GM13976 (cell line): ENCODE measurements around the gene EPHA10.
"Not testable (repeated sequence)": the region's sequence is repeated elsewhere in the genome, so short reads cannot be mapped to it uniquely, and the experiment has no call there.

Experiments used
- DNase-seq: peaks from one replicate; pipeline ENCODE4 v3.0.0; 2012; ENCODE audit warnings: low spot score
- CTCF ChIP-seq: IDR thresholded peaks from 2 replicates; pipeline ENCODE4 v1.5.1; 2012; ENCODE audit warnings: borderline replicate concordance, mild to moderate bottlenecking; ENCODE audit not compliant: insufficient read depth; ENCODE audit errors: extremely low read depth, missing control alignments, control extremely low read depth
- in situ Hi-C: fragments of 300-500 bp; cut with MboI; formaldehyde crosslinking; loops from one replicate; pipeline ENCODE4 v1.12.0; 2022; ENCODE audit warnings: low sequenced_read_pairs, mixed read lengths, inconsistent platforms; ENCODE audit not compliant: unreplicated experiment

Gene EPHA10

GRCh38 chr1:37748565-37748964, 16.4 kb downstream of the EPHA10 start:
- TF ChIP-seq CTCF, result no peak
- no peak for DNase-seq
- in situ Hi-C loops, result no loop called here

DNA sequence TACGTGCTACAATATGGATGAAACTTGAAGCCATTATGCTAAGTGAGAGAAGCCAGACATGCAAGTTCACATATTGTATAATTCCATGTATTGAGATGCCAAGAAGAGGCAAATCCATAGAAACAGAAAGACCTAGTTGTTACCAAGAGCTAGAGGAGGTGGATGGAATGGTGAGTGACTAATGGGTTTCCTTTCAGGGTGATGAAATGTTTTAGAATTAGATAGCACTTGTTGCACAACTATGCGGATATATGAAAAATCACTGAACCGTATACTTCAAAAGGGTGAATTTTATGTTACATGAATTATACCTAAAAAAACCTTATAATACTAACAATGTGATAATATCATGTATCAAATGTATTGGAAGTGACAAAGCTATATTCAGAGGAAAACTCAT, 18.1 kb downstream of the EPHA10 start:
- in situ Hi-C loops, result no loop called here
- DNase-seq, result no peak
- no peak for TF ChIP-seq CTCF

DNA sequence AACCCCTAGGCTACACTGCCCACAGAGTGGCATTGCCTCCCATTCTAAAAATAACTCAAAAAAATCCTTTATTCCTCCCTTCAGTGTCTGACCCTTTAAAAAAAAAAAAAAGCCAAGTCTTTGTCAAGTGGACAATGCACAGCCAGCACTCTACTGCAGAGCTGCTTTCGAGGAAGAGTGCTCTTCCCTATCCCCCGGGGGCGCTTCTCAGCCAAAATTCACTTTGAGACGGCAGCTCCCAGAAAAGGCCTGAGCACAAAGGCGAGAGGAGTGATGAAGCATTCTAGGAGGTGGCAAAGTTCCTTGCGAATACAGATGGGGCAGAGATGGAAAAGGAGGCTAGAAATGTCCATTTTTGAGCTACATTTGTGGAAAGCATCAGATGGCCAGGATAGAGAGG, 23.3 kb downstream of the EPHA10 start:
- DNase-seq, result no peak
- TF ChIP-seq CTCF, result no peak
- in situ Hi-C loops, result no loop called here

DNA sequence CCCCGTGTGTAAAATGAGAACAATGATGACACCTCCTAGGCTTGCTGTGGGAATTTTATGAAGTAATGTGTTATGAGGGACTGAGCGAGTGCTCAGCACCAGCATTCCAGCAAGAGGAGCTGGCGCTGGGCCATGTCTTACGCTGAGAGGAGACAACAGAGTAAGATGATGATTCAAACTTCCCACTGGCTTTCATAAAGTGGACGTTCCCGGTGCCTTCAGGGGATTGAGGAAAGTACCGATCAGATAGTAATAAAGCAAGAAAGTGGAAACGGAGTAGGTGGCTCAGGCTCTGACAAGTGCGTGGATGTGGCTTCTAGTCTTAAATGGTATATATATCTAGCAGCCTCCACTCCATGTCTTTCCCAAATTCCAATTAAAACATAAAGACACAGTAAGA, 23.8 kb downstream of the EPHA10 start:
- no peak for DNase-seq
- no peak for TF ChIP-seq CTCF
- in situ Hi-C loops, result no loop called here

GRCh38 chr1:37739222-37739621, 25.7 kb downstream of the EPHA10 start:
- DNase-seq, result no peak
- in situ Hi-C loops, result no loop called here
- TF ChIP-seq CTCF, result no peak

DNA sequence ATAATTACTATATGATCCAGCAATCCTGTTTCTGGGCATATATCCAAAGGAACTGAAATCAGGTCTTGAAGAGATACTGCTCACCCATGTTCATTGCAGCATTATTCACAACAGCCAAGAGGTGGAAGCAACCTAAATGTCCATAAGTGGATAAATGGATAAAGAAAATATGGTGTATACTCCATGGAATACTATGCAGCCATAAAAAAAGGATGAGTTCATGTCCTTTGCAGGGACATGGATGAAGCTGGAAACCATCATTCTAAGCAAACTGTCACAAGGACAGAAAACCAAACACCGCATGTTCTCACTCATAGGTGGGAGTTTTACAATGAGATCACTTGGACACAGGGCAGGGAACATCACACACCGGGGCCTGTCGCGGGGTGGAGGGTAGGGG, 26.3 kb downstream of the EPHA10 start:
- DNase-seq, in situ Hi-C loops: not testable (repeated sequence)

DNA sequence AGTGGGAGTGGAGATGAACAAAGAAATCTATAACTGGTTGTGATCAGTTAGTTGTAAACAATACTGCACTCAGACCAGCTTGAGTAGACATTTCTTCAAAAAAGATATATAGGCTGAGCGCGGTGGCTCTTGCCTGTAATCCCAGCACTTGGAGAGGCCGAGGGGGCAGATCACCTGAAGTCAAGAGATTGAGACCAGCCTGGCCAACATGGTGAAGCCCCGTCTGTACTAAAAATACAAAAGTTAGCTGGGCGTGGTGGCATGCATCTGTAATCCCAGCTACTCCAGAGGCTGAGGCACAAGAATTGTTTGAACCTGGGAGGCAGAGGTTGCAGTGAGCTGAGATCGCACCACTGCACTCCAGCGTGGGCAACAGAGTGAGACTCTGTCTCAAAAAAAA, 26.9 kb downstream of the EPHA10 start:
- in situ Hi-C loops, DNase-seq: not testable (repeated sequence)
